Loucy (cell line): Measurements from ENCODE around the gene PRRG3.

Experiments
- H2AFZ ChIP-seq: fragments of 200-600 bp; sonication (generic); 2 replicates; pipeline ENCODE4 v1.6.0; 2016; ENCODE audit warnings: antibody characterized with exemption, mild to moderate bottlenecking, low read length, moderate library complexity
- H3F3A ChIP-seq: fragments of 200-600 bp; 2 replicates; pipeline ENCODE4 v1.6.0; 2016; ENCODE audit warnings: antibody characterized with exemption, low read depth, mild to moderate bottlenecking
- H3K27me3 ChIP-seq: fragments of 200-600 bp; sonication (generic); 2 replicates; pipeline ENCODE4 v1.6.1; 2014; ENCODE audit warnings: low read length, mild to moderate bottlenecking; ENCODE audit not compliant: insufficient read depth, poor library complexity, severe bottlenecking
- H3K36me3 ChIP-seq: fragments of 200-600 bp; sonication (generic); 2 replicates; pipeline ENCODE4 v1.6.1; 2016; ENCODE audit warnings: low read length; ENCODE audit not compliant: insufficient read depth
- H3K4me1 ChIP-seq: fragments of 200-600 bp; sonication (generic); 2 replicates; pipeline ENCODE4 v1.5.1; 2014; ENCODE audit warnings: low read length, mild to moderate bottlenecking; ENCODE audit not compliant: insufficient read depth, poor library complexity, severe bottlenecking
- H3K4me2 ChIP-seq: fragments of 200-600 bp; sonication (generic); 2 replicates; pipeline ENCODE4 v1.6.0; 2014; ENCODE audit warnings: antibody characterized with exemption, low read length, low read depth, mild to moderate bottlenecking; ENCODE audit not compliant: poor library complexity, severe bottlenecking
- H3K4me3 ChIP-seq: fragments of 200-600 bp; sonication (generic); 2 replicates; pipeline ENCODE4 v1.5.1; 2014; ENCODE audit warnings: low read length, mild to moderate bottlenecking, mixed read lengths; ENCODE audit not compliant: poor library complexity, severe bottlenecking
- H3K79me2 ChIP-seq: fragments of 200-600 bp; sonication (generic); 2 replicates; pipeline ENCODE4 v1.6.1; 2014; ENCODE audit warnings: low read length; ENCODE audit not compliant: insufficient read depth
- H3K9ac ChIP-seq: fragments of 200-600 bp; sonication (generic); 2 replicates; pipeline ENCODE4 v1.6.0; 2014; ENCODE audit warnings: mild to moderate bottlenecking, low read depth, low read length, moderate library complexity; ENCODE audit not compliant: poor library complexity, severe bottlenecking
- H3K9me2 ChIP-seq: fragments of 200-600 bp; sonication (generic); replicated peaks from 2 replicates; pipeline ENCODE4 v1.6.1; 2016; ENCODE audit warnings: low read depth, low read length, mixed read lengths
- H3K9me3 ChIP-seq: fragments of 200-600 bp; sonication (generic); 2 replicates; pipeline ENCODE4 v1.6.1; 2014; ENCODE audit warnings: mild to moderate bottlenecking, antibody characterized with exemption, low read length, low read depth; ENCODE audit not compliant: insufficient read depth
- H4K20me1 ChIP-seq: fragments of 200-600 bp; sonication (generic); 2 replicates; pipeline ENCODE4 v1.6.0; 2014; ENCODE audit warnings: antibody characterized with exemption, low read length, mild to moderate bottlenecking; ENCODE audit not compliant: insufficient read depth, poor library complexity, severe bottlenecking
- EZH2phosphoT487 ChIP-seq: fragments of 200-600 bp; IDR thresholded peaks from 2 replicates; pipeline ENCODE4 v1.6.1; 2018; ENCODE audit warnings: antibody characterized with exemption, mild to moderate bottlenecking, moderate library complexity, borderline replicate concordance
- TF ChIP-seq, protein P1 (sequence below): fragments of 200-600 bp; sonication (generic); conservative IDR thresholded peaks from 2 replicates; pipeline ENCODE4 v1.5.1; 2014; ENCODE audit warnings: mild to moderate bottlenecking, antibody characterized with exemption, low read length

The PRRG3 gene

DNA sequence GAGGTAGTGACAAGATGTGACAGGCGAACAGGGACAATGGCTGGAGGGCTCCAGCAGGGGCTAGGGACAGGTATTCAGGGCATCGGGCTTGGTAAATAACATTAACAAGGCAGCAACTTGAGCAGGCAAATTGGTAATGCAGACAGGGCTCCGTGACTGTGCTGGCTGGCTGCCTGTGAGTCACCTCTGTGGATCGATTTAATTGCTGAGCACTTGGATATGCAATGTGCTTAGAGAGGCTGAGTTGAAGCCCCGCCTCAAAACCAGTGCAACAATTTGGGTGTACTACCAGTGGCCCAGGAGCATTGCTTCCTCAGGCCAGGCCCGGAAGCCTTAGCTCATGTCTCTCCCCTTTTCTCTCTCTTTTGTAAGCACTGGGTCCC, 58.8 kb downstream of the PRRG3 start:
- H3K36me3 ChIP-seq = no peaks in the 10 kb centered on the region
- H3F3A ChIP-seq = no peaks in the 10 kb centered on the region
- no peak overlapping the region for H3K4me3 ChIP-seq
- H3K79me2 ChIP-seq = no peaks in the 10 kb centered on the region
- H2AFZ ChIP-seq = no peak overlapping the region
- H4K20me1 ChIP-seq = no peaks in the 10 kb centered on the region
- H3K4me2 ChIP-seq = no peak overlapping the region
- H3K9ac ChIP-seq = no peak overlapping the region
- TF ChIP-seq, protein P1, sequence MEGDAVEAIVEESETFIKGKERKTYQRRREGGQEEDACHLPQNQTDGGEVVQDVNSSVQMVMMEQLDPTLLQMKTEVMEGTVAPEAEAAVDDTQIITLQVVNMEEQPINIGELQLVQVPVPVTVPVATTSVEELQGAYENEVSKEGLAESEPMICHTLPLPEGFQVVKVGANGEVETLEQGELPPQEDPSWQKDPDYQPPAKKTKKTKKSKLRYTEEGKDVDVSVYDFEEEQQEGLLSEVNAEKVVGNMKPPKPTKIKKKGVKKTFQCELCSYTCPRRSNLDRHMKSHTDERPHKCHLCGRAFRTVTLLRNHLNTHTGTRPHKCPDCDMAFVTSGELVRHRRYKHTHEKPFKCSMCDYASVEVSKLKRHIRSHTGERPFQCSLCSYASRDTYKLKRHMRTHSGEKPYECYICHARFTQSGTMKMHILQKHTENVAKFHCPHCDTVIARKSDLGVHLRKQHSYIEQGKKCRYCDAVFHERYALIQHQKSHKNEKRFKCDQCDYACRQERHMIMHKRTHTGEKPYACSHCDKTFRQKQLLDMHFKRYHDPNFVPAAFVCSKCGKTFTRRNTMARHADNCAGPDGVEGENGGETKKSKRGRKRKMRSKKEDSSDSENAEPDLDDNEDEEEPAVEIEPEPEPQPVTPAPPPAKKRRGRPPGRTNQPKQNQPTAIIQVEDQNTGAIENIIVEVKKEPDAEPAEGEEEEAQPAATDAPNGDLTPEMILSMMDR = no peak
- TF ChIP-seq EZH2phosphoT487 = no peak
- H3K4me1 ChIP-seq = no peaks in the 10 kb centered on the region
- no peaks in the 10 kb centered on the region for H3K9me3 ChIP-seq
- no peaks in the 10 kb centered on the region for H3K27me3 ChIP-seq
- no peaks in the 10 kb centered on the region for H3K9me2 ChIP-seq

DNA sequence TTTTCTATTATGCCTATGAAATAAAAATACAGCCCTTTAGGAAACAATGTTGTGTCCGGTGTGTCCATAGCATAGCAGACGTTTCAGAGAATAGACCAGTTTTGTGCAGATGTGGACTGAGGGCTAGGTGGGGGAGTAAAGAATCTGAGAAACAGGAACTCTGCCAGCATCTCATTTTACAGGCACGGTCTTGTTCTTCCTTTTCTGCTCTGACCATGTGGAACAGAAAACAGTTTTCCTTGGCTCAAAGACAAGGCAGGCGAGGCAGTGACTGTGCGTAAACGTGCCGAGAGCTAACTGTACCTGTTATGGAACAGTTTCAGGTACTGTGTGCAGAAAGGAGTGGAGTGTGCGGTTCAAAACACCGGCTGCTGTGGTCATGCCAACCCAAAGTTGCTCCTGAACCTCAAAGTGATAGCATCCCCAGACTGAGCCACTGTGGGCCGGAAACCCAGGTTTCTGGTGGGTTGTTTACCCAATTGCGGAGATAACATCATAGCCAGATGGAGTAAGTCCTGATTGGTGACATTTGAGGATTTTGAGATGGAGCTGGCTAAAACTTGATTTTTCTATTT, 59.5 kb downstream of the PRRG3 start:
- no peak overlapping the region for H2AFZ ChIP-seq
- H4K20me1 ChIP-seq = no peaks in the 10 kb centered on the region
- H3K79me2 ChIP-seq = no peaks in the 10 kb centered on the region
- no peaks in the 10 kb centered on the region for H3F3A ChIP-seq
- H3K27me3 ChIP-seq = no peaks in the 10 kb centered on the region
- no peak overlapping the region for H3K4me2 ChIP-seq
- H3K36me3 ChIP-seq = no peaks in the 10 kb centered on the region
- H3K9me3 ChIP-seq = no peaks in the 10 kb centered on the region
- no peak for TF ChIP-seq EZH2phosphoT487
- TF ChIP-seq, protein P1 = no peak
- no peaks in the 10 kb centered on the region for H3K4me1 ChIP-seq
- H3K9me2 ChIP-seq = no peaks in the 10 kb centered on the region
- H3K4me3 ChIP-seq = no peak overlapping the region
- H3K9ac ChIP-seq = no peak overlapping the region
